ENCODE results near the gene HNRNPA1L2. TPM values are rescaled to one million over a fixed set of nuclear protein-coding genes. Genes with fewer than 3 reads are reported as not detected.
"Not testable (repeated sequence)": the region's sequence is repeated elsewhere in the genome, so short reads cannot be mapped to it uniquely, and the experiment has no call there.

The HNRNPA1L2 gene
- total RNA-seq, 4 donors from 2014 or later = 2.3 to 4.8 (median 2.8) TPM

GRCh38 chr13:52615134-52615801 is 27.0 kb upstream of the HNRNPA1L2 start:
- TF ChIP-seq EP300 (IDR thresholded peaks at IDR 0.05) (no peak), POLR2A (IDR thresholded peaks at IDR 0.05) (no peak), CTCF (IDR thresholded peaks at IDR 0.05) (no peak), POLR2AphosphoS5 (IDR thresholded peaks at IDR 0.05) (no peak)

GRCh38 chr13:52615812-52616211 is 26.4 kb upstream of the HNRNPA1L2 start:
- TF ChIP-seq POLR2AphosphoS5 (IDR thresholded peaks at IDR 0.05) = no peak
- TF ChIP-seq EP300 (IDR thresholded peaks at IDR 0.05) = no peak
- TF ChIP-seq POLR2A (IDR thresholded peaks at IDR 0.05) = no peak
- TF ChIP-seq CTCF (IDR thresholded peaks at IDR 0.05) = no peak
- H3K4me3 ChIP-seq = no peak overlapping the region
- WGBS, 2 donors (ENCODE audit: low coverage in 1 of 2) = 80 to 91% methylated on average over 4 of the region's 5 CpGs

More at GRCh38 chr13:52615134-52615801, 27.0 kb upstream of the HNRNPA1L2 start:
- Histone ChIP-seq H3K4me1 (peaks cover 0 to 18% (median 0%) of the 10 kb centered on the region in 3 donors), H3K4me3 (no peak overlapping the region), H3K27ac (no peak overlapping the region), H3K36me3 (peaks cover 0 to 6% of the 10 kb centered on the region in 2 donors), H3K27me3 (no peaks in the 10 kb centered on the region), H3K9me3 (no peaks in the 10 kb centered on the region)
- ATAC-seq = no peak
- WGBS, 2 donors (ENCODE audit: low coverage in 1 of 2) = 89 to 96% methylated on average over 4 of the region's 4 CpGs

GRCh38 chr13:52617070-52618060 is 24.9 kb upstream of the HNRNPA1L2 start:
- Histone ChIP-seq H3K27ac (peak overlapping the region; percentile 51 to 90 (median 82)), H3K36me3 (peaks cover 0 to 11% of the 10 kb centered on the region in 2 donors), H3K4me1 (peaks cover 0 to 27% (median 0%) of the 10 kb centered on the region in 3 donors), H3K27me3 (no peaks in the 10 kb centered on the region), H3K4me3 (peak overlapping the region; percentile 70 to 94), H3K9me3 (no peaks in the 10 kb centered on the region)
- 0 to 2% methylated on average over 4 to 33 of the region's 51 CpGs for WGBS, 2 donors (ENCODE audit: low coverage in 1 of 2)
- peak; percentile 95 for ATAC-seq
- TF ChIP-seq CTCF (IDR thresholded peaks at IDR 0.05) (no peak), POLR2A (IDR thresholded peaks at IDR 0.05) (peak; percentile 25 to 38)

More at GRCh38 chr13:52615812-52616211, 26.4 kb upstream of the HNRNPA1L2 start:
- no peak for ATAC-seq
- no peak overlapping the region for H3K27ac ChIP-seq
- no peaks in the 10 kb centered on the region for H3K9me3 ChIP-seq
- peaks cover 0 to 23% (median 0%) of the 10 kb centered on the region in 3 donors for H3K4me1 ChIP-seq
- H3K36me3 ChIP-seq = peaks cover 0 to 6% of the 10 kb centered on the region in 2 donors
- no peaks in the 10 kb centered on the region for H3K27me3 ChIP-seq

- H3K4me3 ChIP-seq, H3K27me3 ChIP-seq, ATAC-seq, H3K9me3 ChIP-seq, H3K27ac ChIP-seq, H3K4me1 ChIP-seq: not testable (repeated sequence)
- WGBS, 2 donors (ENCODE audit: low coverage in 1 of 2) = 56 to 69% methylated on average over 6 to 7 of the region's 7 CpGs
- peaks cover 0 to 72% of the 10 kb centered on the region in 2 donors for H3K36me3 ChIP-seq
Measured at GRCh38 chr13:52631083-52631690, 11.0 kb upstream of the HNRNPA1L2 start.

GRCh38 chr13:52638666-52639328 is 3.4 kb upstream of the HNRNPA1L2 start:
- no peaks in the 10 kb centered on the region for H3K4me1 ChIP-seq
- ATAC-seq = no peak
- no peaks in the 10 kb centered on the region for H3K27me3 ChIP-seq
- H3K36me3 ChIP-seq = peaks cover 0 to 64% of the 10 kb centered on the region in 2 donors
- whole genome bisulfite sequencing, 2 donors (ENCODE audit: low coverage in 1 of 2) = 68 to 86% methylated on average over 2 to 5 of the region's 5 CpGs
- no peak overlapping the region for H3K4me3 ChIP-seq
- no peak overlapping the region for H3K27ac ChIP-seq
- TF ChIP-seq EP300 (IDR thresholded peaks at IDR 0.05) = no peak
- H3K9me3 ChIP-seq = no peaks in the 10 kb centered on the region

All from gastroesophageal sphincter (tissue), 4 donors.